ENCODE data around the gene TNNI2.
"Not testable (repeated sequence)": the region's sequence is repeated elsewhere in the genome, so short reads cannot be mapped to it uniquely, and the experiment has no call there.

Gene TNNI2

GRCh38 chr11:1838426-1839144 is at the start of gene TNNI2:
Gene TNNI2, plus strand, starts transcription at chr11:1838981. Its CDS starts 716 bp downstream, at chr11:1839697.
- DNase-seq (ENCODE audit: low spot score): no peak
- no peak for TF ChIP-seq CTCF (IDR thresholded peaks at IDR 0.05; ENCODE audit: extremely low read depth, missing control alignments)

GRCh38 chr11:1791912-1792311 is 46.9 kb upstream of the TNNI2 start:
- TF ChIP-seq CTCF (IDR thresholded peaks at IDR 0.05; ENCODE audit: extremely low read depth, missing control alignments): no peak
- DNase-seq (ENCODE audit: low spot score): no peak

- no peak for TF ChIP-seq CTCF (IDR thresholded peaks at IDR 0.05; ENCODE audit: extremely low read depth, missing control alignments)
- no peak for DNase-seq (ENCODE audit: low spot score)
These were observed 46.3 kb upstream of the TNNI2 start for GRCh38 chr11:1792461-1792860.

- no peak for TF ChIP-seq CTCF (IDR thresholded peaks at IDR 0.05; ENCODE audit: extremely low read depth, missing control alignments)
These were observed 45.7 kb upstream of the TNNI2 start for GRCh38 chr11:1793081-1793480.

GRCh38 chr11:1796413-1797011 is 42.3 kb upstream of the TNNI2 start:
- DNase-seq (ENCODE audit: low spot score): no peak
- no peak for TF ChIP-seq CTCF (IDR thresholded peaks at IDR 0.05; ENCODE audit: extremely low read depth, missing control alignments)

More at GRCh38 chr11:1793081-1793480, 45.7 kb upstream of the TNNI2 start:
- no peak for DNase-seq (ENCODE audit: low spot score)

- DNase-seq (ENCODE audit: low spot score): no peak
- no peak for TF ChIP-seq CTCF (IDR thresholded peaks at IDR 0.05; ENCODE audit: extremely low read depth, missing control alignments)
These were observed 41.2 kb upstream of the TNNI2 start for GRCh38 chr11:1797391-1798125.

- no peak for TF ChIP-seq CTCF (IDR thresholded peaks at IDR 0.05; ENCODE audit: extremely low read depth, missing control alignments)
- no peak for DNase-seq (ENCODE audit: low spot score)
These were observed 35.5 kb upstream of the TNNI2 start for GRCh38 chr11:1803246-1803645.

- not testable (repeated sequence) for DNase-seq (ENCODE audit: low spot score)
These were observed 34.8 kb upstream of the TNNI2 start for GRCh38 chr11:1803835-1804519.

Measured in GM20000 (cell line).